NT2/D1 (cell line): ENCODE data around the gene CKAP5.

Experiments
- SUZ12 ChIP-seq: IDR thresholded peaks from 2 replicates; pipeline ENCODE4 v1.6.1; 2011; ENCODE audit not compliant: insufficient read length, insufficient read depth; ENCODE audit errors: extremely low read depth
- YY1 ChIP-seq: IDR thresholded peaks from 2 replicates; pipeline ENCODE4 v1.6.1; 2011; ENCODE audit not compliant: insufficient read length, insufficient read depth
- ZNF274 ChIP-seq: IDR thresholded peaks from 2 replicates; pipeline ENCODE4 v1.6.1; 2011; ENCODE audit warnings: mild to moderate bottlenecking, low read depth, low read length

DNA sequence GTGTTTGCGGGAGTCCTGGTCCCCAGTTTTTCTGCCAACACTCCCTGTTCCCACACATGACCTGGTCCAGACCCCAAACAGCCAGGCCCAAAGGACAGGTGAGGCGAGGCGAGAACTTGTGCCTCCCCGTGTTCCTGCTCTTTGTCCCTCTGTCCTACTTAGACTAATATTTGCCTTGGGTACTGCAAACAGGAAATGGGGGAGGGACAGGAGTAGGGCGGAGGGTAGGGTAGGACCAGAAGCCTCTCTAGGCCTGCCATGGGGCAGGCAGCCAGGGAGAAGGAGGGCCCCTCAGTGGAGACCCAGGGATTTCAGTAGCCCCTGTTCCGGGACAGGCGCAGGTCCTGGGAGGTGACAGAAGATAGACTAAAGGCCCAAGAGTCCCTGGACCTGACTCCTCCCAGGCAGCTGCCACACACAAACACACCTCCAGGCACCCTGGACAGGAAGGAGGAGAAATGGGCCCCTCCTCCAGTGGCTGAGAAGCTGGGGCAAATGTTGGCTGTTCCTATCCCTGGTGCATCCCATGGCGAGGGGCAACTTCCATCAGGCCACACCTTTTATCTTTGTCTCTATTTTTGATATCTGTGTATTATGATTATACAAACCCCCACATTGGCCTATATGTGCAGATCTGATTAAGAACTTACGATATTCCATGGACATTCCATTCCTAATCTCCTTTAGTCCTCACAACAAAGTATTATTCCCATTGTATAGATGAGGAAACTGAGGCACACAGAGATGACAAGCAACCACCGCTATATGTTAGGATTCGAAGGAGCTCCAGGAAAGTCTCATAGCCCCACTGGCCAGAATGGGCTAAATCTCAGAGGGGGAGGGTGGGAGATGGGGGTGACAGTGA is 127.7 kb downstream of the CKAP5 start:
- TF ChIP-seq YY1 (no peak), SUZ12 (no peak), ZNF274 (no peak)
